HEK293 (cell line): ENCODE measurements around the gene FILIP1L.

Experiments
- SP2 ChIP-seq: fragments of 450-650 bp; formaldehyde crosslinking; IDR thresholded peaks from 2 replicates; pipeline ENCODE4 v1.5.1; 2016; ENCODE audit warnings: missing biosample characterization, missing genetic modification characterization
- YY1 ChIP-seq: fragments of 450-650 bp; formaldehyde crosslinking; IDR thresholded peaks from 2 replicates; pipeline ENCODE4 v1.5.1; 2018; ENCODE audit warnings: missing biosample characterization, missing genetic modification characterization
- ZNF138 ChIP-seq: fragments of 450-650 bp; formaldehyde crosslinking; IDR thresholded peaks from 2 replicates; pipeline ENCODE4 v1.5.1; 2016; ENCODE audit warnings: missing biosample characterization, missing genetic modification characterization, borderline replicate concordance
- ZNF214 ChIP-seq: fragments of 450-650 bp; formaldehyde crosslinking; IDR thresholded peaks from 2 replicates; pipeline ENCODE4 v1.5.1; 2017; ENCODE audit warnings: missing biosample characterization, mild to moderate bottlenecking, missing genetic modification characterization, borderline replicate concordance
- ZNF433 ChIP-seq: fragments of 450-650 bp; formaldehyde crosslinking; IDR thresholded peaks from 2 replicates; pipeline ENCODE4 v1.5.1; 2016; ENCODE audit warnings: missing biosample characterization, missing genetic modification characterization, low read depth
- TF ChIP-seq, protein P1 (sequence below): fragments of 450-650 bp; formaldehyde crosslinking; IDR thresholded peaks from 2 replicates; pipeline ENCODE4 v1.5.1; 2016; ENCODE audit warnings: missing biosample characterization, missing genetic modification characterization

DNA sequence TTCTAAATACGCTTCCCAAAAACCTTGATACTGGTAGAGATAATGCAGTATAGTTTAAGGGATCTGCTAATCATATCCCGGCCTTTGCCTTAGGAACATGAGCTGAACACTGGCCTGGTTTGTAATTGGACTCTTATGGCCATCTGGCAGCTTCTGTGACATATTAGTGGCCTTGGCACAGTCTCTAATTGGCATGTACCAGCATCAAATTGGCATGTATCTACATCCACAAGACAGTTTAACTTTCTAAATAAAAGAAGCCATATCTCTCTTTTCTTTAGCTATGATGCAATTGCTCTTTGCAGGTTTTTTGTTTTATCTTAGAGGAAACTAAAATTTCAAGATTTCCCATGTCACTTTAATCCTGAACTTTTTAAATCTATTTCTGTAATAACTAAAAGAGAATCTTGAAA, 44.6 kb upstream of the FILIP1L start:
- TF ChIP-seq ZNF138 (tag by site-specific recombination) (no peak), ZNF214 (tag by site-specific recombination) (no peak), YY1 (tag by site-specific recombination) (no peak), ZNF433 (no peak), SP2 (tag by site-specific recombination) (no peak)
- TF ChIP-seq, protein P1, sequence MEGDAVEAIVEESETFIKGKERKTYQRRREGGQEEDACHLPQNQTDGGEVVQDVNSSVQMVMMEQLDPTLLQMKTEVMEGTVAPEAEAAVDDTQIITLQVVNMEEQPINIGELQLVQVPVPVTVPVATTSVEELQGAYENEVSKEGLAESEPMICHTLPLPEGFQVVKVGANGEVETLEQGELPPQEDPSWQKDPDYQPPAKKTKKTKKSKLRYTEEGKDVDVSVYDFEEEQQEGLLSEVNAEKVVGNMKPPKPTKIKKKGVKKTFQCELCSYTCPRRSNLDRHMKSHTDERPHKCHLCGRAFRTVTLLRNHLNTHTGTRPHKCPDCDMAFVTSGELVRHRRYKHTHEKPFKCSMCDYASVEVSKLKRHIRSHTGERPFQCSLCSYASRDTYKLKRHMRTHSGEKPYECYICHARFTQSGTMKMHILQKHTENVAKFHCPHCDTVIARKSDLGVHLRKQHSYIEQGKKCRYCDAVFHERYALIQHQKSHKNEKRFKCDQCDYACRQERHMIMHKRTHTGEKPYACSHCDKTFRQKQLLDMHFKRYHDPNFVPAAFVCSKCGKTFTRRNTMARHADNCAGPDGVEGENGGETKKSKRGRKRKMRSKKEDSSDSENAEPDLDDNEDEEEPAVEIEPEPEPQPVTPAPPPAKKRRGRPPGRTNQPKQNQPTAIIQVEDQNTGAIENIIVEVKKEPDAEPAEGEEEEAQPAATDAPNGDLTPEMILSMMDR (tag by site-specific recombination), result no peak
